Prostate gland (tissue), 2 donors: Measurements from ENCODE around the gene RALGDS. TPM values are rescaled to one million over a fixed set of nuclear protein-coding genes. Genes with fewer than 3 reads are reported as not detected.
"Not testable (repeated sequence)": the region's sequence is repeated elsewhere in the genome, so short reads cannot be mapped to it uniquely, and the experiment has no call there.

Source experiments
- DNase-seq: peaks from one replicate; pipeline ENCODE4 v3.0.0-alpha.2; 2019; ENCODE audit warnings: low spot score
- H3K27ac ChIP-seq, 2 donors: fragments of 200-600 bp; sonication (generic); 2 replicates each; pipeline ENCODE4 v1.5.1; 2017 to 2019
- H3K27me3 ChIP-seq: fragments of 200-600 bp; sonication (generic); replicated peaks from 2 replicates; pipeline ENCODE4 v1.5.1; 2019; ENCODE audit not compliant: insufficient read depth
- H3K36me3 ChIP-seq, 2 donors: fragments of 200-600 bp; sonication (generic); 1 replicate in 1 of 2; 2 replicates in 1 of 2; pipeline versions ENCODE4 v1.5.1 to v1.8.1; 2017 to 2019
- H3K4me1 ChIP-seq: fragments of 200-600 bp; sonication (generic); replicated peaks from 2 replicates; pipeline ENCODE4 v1.5.1; 2019
- H3K4me3 ChIP-seq, 2 donors: fragments of 200-600 bp; sonication (generic); 2 replicates each; pipeline ENCODE4 v1.5.1; 2017 to 2019
- H3K9me3 ChIP-seq: fragments of 200-600 bp; sonication (generic); 2 replicates; pipeline ENCODE4 v1.5.1; 2017
- POLR2A ChIP-seq: fragments of 450-650 bp; IDR thresholded peaks from one replicate; pipeline ENCODE4 v1.6.1; 2016; ENCODE audit warnings: antibody characterized with exemption, mild to moderate bottlenecking
- POLR2AphosphoS5 ChIP-seq: sonication (generic); formaldehyde crosslinking; IDR thresholded peaks from one replicate; pipeline ENCODE4 v1.6.1; 2017; ENCODE audit warnings: antibody characterized with exemption
- WGBS: methylation state at CpG from one replicate; pipeline ENCODE4 v1.1.5; 2018; 5-methylcytosine and 5-hydroxymethylcytosine counted together
- intact Hi-C: fragments of 100-400 bp; cut with DNase I; formaldehyde crosslinking; loops from one replicate; pipeline ENCODE4 v1.14.2; 2022
- total RNA-seq, 2 donors: library from RNA; depleted of rRNA; stranded (reverse); fragments of >200 nt; gene quantifications; one replicate each; pipeline ENCODE4 v1.1.0, GENCODE V29; 2016
- TF ChIP-seq, protein P1 (sequence below), 4 experiments: fragments of 200-600 bp in 2 of 4; fragments of 450-650 bp in 2 of 4; sonication (generic) in 2 of 4; IDR thresholded peaks; 1 replicate in 3 of 4; 2 replicates in 1 of 4; pipeline ENCODE4 v1.5.1; 2016 to 2019; ENCODE audit warnings: antibody characterized with exemption in 4 of 4, mild to moderate bottlenecking in 2 of 4, moderate library complexity in 2 of 4

RALGDS gene
- total RNA-seq, 2 donors from 2014 or later, result 49.6 to 77.4 TPM

DNA sequence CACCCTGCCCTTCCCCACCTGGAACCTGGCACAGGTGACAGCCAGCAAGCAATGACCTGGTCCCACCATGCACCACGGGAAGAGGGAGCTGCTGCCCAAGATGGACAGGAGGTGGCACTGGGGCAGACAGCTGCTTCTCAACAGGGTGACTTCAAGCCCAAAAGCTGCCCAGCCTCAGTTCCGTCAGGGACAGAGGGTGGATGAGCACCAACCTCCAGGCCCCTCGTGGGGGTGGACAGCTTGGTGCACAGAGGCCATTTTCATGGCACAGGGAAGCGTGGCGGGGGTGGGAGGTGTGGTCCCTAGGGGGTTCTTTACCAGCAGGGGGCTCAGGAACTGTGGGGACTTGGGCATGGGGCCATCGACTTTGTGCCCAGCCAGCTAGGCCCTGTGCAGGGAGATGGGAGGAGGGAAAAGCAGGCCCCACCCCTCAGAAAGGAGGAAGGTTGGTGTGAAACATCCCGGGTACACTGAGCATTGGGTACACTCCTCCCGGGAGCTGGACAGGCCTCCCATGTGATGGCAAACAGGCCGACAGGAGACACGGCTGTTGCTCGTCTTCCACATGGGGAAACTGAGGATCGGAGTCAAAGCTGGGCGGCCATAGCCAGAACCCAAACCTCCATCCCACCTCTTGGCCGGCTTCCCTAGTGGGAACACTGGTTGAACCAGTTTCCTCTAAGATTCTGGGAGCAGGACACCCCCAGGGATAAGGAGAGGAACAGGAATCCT, 57.4 kb downstream of the RALGDS start:
- intact Hi-C loops, result no loop called here
- H3K27me3 ChIP-seq, result no peaks in the 10 kb centered on the region
- H3K36me3 ChIP-seq, result no peaks in the 10 kb centered on the region
- H3K27ac ChIP-seq, result no peak overlapping the region
- H3K9me3 ChIP-seq, result no peaks in the 10 kb centered on the region
- no peak overlapping the region for H3K4me3 ChIP-seq
- no peaks in the 10 kb centered on the region for H3K4me1 ChIP-seq
- no peak for DNase-seq
- TF ChIP-seq POLR2A, result no peak
- TF ChIP-seq, protein P1, sequence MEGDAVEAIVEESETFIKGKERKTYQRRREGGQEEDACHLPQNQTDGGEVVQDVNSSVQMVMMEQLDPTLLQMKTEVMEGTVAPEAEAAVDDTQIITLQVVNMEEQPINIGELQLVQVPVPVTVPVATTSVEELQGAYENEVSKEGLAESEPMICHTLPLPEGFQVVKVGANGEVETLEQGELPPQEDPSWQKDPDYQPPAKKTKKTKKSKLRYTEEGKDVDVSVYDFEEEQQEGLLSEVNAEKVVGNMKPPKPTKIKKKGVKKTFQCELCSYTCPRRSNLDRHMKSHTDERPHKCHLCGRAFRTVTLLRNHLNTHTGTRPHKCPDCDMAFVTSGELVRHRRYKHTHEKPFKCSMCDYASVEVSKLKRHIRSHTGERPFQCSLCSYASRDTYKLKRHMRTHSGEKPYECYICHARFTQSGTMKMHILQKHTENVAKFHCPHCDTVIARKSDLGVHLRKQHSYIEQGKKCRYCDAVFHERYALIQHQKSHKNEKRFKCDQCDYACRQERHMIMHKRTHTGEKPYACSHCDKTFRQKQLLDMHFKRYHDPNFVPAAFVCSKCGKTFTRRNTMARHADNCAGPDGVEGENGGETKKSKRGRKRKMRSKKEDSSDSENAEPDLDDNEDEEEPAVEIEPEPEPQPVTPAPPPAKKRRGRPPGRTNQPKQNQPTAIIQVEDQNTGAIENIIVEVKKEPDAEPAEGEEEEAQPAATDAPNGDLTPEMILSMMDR (IDR thresholded peaks at IDR 0.05), result no peak
- no peak for TF ChIP-seq POLR2AphosphoS5
- WGBS, result 71% methylated on average over 14 of the region's 14 CpGs

DNA sequence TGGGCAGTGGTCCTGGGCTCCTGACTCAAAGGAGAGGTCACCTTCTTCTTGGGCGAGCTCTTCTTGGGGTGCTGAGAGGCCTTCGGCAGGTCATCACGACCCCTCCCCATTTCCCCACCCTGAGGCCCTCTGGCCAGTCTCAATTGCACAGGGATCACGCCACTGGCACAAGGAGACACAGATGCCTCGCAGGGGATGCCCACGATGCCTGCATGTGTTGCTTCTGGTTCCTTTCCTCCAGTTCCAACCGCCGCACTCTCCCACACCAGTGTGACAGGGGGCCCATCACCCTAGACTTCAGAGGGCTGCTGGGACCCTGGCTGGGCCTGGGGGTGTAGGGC, 57.9 kb downstream of the RALGDS start:
- WGBS, result 83% methylated on average over 8 of the region's 8 CpGs
- TF ChIP-seq POLR2A (no peak), POLR2AphosphoS5 (no peak)
- TF ChIP-seq, protein P1 (IDR thresholded peaks at IDR 0.05), result no peak
- Histone ChIP-seq H3K36me3 (no peaks in the 10 kb centered on the region), H3K4me1 (no peaks in the 10 kb centered on the region), H3K27me3 (no peaks in the 10 kb centered on the region), H3K4me3 (no peak overlapping the region), H3K9me3 (no peaks in the 10 kb centered on the region), H3K27ac (no peak overlapping the region)
- intact Hi-C loops, result no loop called here
- no peak for DNase-seq

DNA sequence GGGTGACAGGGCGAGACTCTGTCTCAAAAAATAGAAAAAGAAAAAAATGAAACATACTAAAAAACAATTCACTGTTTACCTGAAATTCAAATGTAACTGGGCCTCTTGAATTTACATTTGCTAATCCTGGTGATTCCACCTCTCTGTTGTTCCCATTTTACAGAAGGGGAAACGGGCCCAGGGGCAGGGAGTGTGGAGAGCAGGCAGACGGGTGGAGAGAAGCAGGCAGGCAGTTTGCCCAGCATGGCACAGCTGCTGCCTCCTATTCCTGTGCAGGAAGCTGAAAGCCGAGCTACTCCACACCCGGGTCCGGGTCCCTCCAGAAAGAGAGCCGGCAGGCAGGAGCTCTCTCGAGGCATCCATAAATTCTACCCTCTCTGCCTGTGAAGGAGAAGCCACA, 58.5 kb downstream of the RALGDS start:
- H3K36me3 ChIP-seq, H3K4me1 ChIP-seq, H3K4me3 ChIP-seq, intact Hi-C loops, H3K27ac ChIP-seq, H3K9me3 ChIP-seq, H3K27me3 ChIP-seq, DNase-seq: not testable (repeated sequence)
- 53% methylated on average over 6 of the region's 8 CpGs for WGBS

DNA sequence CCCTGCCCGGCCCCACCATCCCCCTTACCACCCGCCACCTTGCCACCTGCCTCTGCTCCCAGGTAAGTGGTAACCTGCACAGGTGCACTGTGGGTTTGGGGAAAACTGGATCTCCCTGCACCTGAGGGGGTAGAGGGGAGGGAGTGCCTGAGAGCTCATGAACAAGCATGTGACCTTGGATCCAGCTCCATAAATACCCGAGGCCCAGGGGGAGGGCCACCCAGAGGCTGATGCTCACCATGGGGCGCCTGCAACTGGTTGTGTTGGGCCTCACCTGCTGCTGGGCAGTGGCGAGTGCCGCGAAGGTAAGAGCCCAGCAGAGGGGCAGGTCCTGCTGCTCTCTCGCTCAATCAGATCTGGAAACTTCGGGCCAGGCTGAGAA, 59.3 kb downstream of the RALGDS start, which contains the start of gene CEL:
CEL (plus strand) TSS at position 218 of the 382 bp plus-strand sequence; CDS start at position 240, 22 bp downstream.
- intact Hi-C loops, H3K9me3 ChIP-seq, DNase-seq, H3K36me3 ChIP-seq, H3K27me3 ChIP-seq, H3K4me1 ChIP-seq, H3K4me3 ChIP-seq: not testable (repeated sequence)
- WGBS, result 61% methylated on average over 5 of the region's 9 CpGs
- H3K27ac ChIP-seq, result peak within 1 kb of the TSS in 1 of 2 donors; percentile 58

DNA sequence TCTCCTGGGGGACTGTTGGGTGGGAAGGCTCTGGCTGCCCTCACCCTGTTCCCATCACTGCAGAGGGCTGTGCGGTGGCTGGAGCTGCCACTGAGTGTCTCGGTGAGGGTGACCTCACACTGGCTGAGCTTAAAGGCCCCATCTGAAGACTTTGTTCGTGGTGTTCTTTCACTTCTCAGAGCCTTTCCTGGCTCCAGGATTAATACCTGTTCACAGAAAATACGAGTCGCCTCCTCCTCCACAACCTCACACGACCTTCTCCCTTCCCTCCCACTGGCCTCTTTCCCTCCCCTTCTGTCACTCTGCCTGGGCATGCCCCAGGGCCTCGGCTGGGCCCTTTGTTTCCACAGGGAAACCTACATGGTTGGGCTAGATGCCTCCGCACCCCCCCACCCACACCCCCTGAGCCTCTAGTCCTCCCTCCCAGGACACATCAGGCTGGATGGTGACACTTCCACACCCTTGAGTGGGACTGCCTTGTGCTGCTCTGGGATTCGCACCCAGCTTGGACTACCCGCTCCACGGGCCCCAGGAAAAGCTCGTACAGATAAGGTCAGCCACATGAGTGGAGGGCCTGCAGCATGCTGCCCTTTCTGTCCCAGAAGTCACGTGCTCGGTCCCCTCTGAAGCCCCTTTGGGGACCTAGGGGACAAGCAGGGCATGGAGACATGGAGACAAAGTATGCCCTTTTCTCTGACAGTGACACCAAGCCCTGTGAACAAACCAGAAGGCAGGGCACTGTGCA, 59.8 kb downstream of the RALGDS start:
- H3K4me3 ChIP-seq, H3K4me1 ChIP-seq, DNase-seq, H3K9me3 ChIP-seq, H3K27me3 ChIP-seq, intact Hi-C loops, H3K36me3 ChIP-seq: not testable (repeated sequence)
- 25% methylated on average over 14 of the region's 14 CpGs for WGBS
- peak overlapping the region in 1 of 2 donors; percentile 58 for H3K27ac ChIP-seq

DNA sequence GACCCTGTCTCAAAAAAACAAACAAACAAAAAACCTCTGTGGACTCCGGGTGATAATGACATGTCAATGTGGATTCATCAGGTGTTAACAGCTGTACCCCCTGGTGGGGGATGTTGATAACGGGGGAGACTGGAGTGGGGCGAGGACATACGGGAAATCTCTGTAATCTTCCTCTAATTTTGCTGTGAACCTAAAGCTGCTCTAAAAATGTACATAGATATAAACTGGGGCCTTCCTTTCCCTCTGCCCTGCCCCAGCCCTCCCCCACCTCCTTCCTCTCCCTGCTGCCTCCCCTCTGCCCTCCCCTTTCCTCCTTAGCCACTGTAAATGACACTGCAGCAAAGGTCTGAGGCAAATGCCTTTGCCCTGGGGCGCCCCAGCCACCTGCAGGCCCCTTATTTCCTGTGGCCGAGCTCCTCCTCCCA, 60.6 kb downstream of the RALGDS start:
- Histone ChIP-seq H3K27ac (no peak overlapping the region), H3K4me1 (no peaks in the 10 kb centered on the region), H3K9me3 (no peaks in the 10 kb centered on the region), H3K27me3 (no peaks in the 10 kb centered on the region), H3K4me3 (no peak overlapping the region), H3K36me3 (no peaks in the 10 kb centered on the region)
- TF ChIP-seq, protein P1 (IDR thresholded peaks at IDR 0.05), result no peak
- TF ChIP-seq POLR2A (no peak), POLR2AphosphoS5 (no peak)
- no peak for DNase-seq
- intact Hi-C loops, result no loop called here
- WGBS, result 57% methylated on average over 6 of the region's 6 CpGs
